ENCODE data around the gene KLHL8. TPM values are rescaled to one million over a fixed set of nuclear protein-coding genes. Genes with fewer than 3 reads are reported as not detected.

KLHL8 gene
- total and polyA plus RNA-seq, 2 donors (not counting 3 experiments of a cell fraction or from before 2014, with no cell fraction given) = 1.7 to 9.0 TPM

GRCh38 chr4:87193958-87194675 lies 26.3 kb downstream of the KLHL8 start:
- no peaks in the 10 kb centered on the region for H3K4me1 ChIP-seq (ENCODE audit: control insufficient read depth, extremely low read depth, insufficient read depth, low read length)
- dilution Hi-C loops (cut with MboI; ENCODE audit: extremely low pct_ligation_motif_present, low sequenced_read_pairs) (no loop called here), intact Hi-C loops (cut with micrococcal nuclease) (no loop called here)
- H3K36me3 ChIP-seq (ENCODE audit: control insufficient read depth in 2 of 2, extremely low read depth in 1 of 2, insufficient read depth in 2 of 2, low read length in 2 of 2) = no peaks in the 10 kb centered on the region
- H3K9ac ChIP-seq (replicated peaks; ENCODE audit: extremely low read depth, insufficient read depth, low read length) = no peak overlapping the region
- no peak overlapping the region for H3K4me3 ChIP-seq (replicated peaks in 1 of 3; ENCODE audit: insufficient read depth in 1 of 3, low read depth in 1 of 3, low read length in 3 of 3)
- CTCF ChIA-PET = interaction anchor here (1.6 kb wide), 1 partner anchor 10 kb away, joined by 5 read pairs; no protein-coding TSS in a partner anchor
- no peak overlapping the region for H3K27ac ChIP-seq (ENCODE audit: insufficient read depth, low read depth, low read length)
- H3K27me3 ChIP-seq (ENCODE audit: control insufficient read depth in 2 of 2, insufficient read depth in 2 of 2, low read length in 2 of 2) = no peaks in the 10 kb centered on the region
- DNase-seq (ENCODE audit: low read depth, low spot score) (no peak), FAIRE-seq (no peak)
- no peaks in the 10 kb centered on the region for H4K20me1 ChIP-seq (replicated peaks; ENCODE audit: control insufficient read depth, extremely low read depth, insufficient read depth, low read length)
- no peak for TF ChIP-seq POLR2AphosphoS5 (IDR thresholded peaks at IDR 0.05; ENCODE audit: insufficient read depth, low read depth, low read length)
- no peak for TF ChIP-seq MYC (IDR thresholded peaks at IDR 0.05; ENCODE audit: low read depth, low read length)
- no peak for TF ChIP-seq JUN (IDR thresholded peaks at IDR 0.05; ENCODE audit: borderline replicate concordance, insufficient read depth, insufficient read length, low read depth)
- TF ChIP-seq CTCF (IDR thresholded peaks at IDR 0.05; ENCODE audit: extremely low read depth in 1 of 2, insufficient read depth in 1 of 2, low read depth in 1 of 2, low read length in 2 of 2) = no peak
- TF ChIP-seq MAX (IDR thresholded peaks at IDR 0.05; ENCODE audit: insufficient read depth, insufficient read length) = no peak
- TF ChIP-seq EZH2 (IDR thresholded peaks at IDR 0.05; ENCODE audit: borderline replicate concordance, low read depth, low read length, severe bottlenecking) = no peak
- no peak for TF ChIP-seq FOS (IDR thresholded peaks at IDR 0.05; ENCODE audit: borderline replicate concordance, insufficient read depth, low read length)
- no peak for TF ChIP-seq GATA2 (IDR thresholded peaks at IDR 0.05; ENCODE audit: insufficient read depth, insufficient read length, low read depth, low read length)
- no peak for TF ChIP-seq POLR2A (IDR thresholded peaks at IDR 0.05; ENCODE audit: low read depth, low read length)
- no peaks in the 10 kb centered on the region for H3K9me1 ChIP-seq (replicated peaks; ENCODE audit: control insufficient read depth, extremely low read depth, insufficient read depth, low read length)
- H3K79me2 ChIP-seq (ENCODE audit: control insufficient read depth, insufficient read depth, low read length) = peaks cover 5% of the 10 kb centered on the region
- H3K9me3 ChIP-seq (replicated peaks; ENCODE audit: control insufficient read depth, insufficient read depth, low read length) = no peaks in the 10 kb centered on the region
- no peak overlapping the region for H3K4me2 ChIP-seq (ENCODE audit: insufficient read depth, low read length)
- H2AFZ ChIP-seq (ENCODE audit: low read depth, low read length) = no peak overlapping the region
- POLR2A ChIA-PET = interaction anchor here (0.6 kb wide), 1 partner anchor 122 kb away, joined by 4 read pairs; no protein-coding TSS in a partner anchor
- no TSS peak for BruUV-seq (replicated peaks)
